ENCODE measurements around the gene GORASP2.

Gene GORASP2

DNA sequence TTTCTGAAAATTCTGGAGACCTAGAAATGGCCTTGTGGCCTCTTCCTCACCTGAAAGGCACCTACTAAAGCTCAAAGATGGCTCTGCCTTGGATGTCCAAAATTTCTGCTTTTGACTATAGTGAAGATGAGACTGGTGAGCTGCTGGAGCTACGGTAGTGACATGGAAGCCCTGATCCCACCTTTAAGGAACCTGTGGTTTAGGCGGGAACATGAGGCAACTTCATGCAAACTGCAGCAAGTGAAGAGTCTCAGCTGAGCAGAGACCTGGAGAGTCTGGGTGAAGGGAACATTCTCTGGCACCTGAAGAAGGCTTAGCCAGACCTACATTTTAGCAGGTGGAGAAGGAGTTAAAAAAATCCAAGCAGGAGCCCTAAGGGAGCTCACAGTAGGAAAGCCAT is 40.0 kb downstream of the GORASP2 start:
- TF ChIP-seq, protein P1, sequence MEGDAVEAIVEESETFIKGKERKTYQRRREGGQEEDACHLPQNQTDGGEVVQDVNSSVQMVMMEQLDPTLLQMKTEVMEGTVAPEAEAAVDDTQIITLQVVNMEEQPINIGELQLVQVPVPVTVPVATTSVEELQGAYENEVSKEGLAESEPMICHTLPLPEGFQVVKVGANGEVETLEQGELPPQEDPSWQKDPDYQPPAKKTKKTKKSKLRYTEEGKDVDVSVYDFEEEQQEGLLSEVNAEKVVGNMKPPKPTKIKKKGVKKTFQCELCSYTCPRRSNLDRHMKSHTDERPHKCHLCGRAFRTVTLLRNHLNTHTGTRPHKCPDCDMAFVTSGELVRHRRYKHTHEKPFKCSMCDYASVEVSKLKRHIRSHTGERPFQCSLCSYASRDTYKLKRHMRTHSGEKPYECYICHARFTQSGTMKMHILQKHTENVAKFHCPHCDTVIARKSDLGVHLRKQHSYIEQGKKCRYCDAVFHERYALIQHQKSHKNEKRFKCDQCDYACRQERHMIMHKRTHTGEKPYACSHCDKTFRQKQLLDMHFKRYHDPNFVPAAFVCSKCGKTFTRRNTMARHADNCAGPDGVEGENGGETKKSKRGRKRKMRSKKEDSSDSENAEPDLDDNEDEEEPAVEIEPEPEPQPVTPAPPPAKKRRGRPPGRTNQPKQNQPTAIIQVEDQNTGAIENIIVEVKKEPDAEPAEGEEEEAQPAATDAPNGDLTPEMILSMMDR (IDR thresholded peaks at IDR 0.05) = no peak

GRCh38 chr2:170969872-170970496 is 40.9 kb downstream of the GORASP2 start:
- TF ChIP-seq, protein P1 (IDR thresholded peaks at IDR 0.05) = no peak

- TF ChIP-seq, protein P1 (IDR thresholded peaks at IDR 0.05) = no peak
Observed at GRCh38 chr2:170971071-170971470, 42.0 kb downstream of the GORASP2 start.

GRCh38 chr2:170972296-170973224 is 43.5 kb downstream of the GORASP2 start:
- TF ChIP-seq, protein P1 (IDR thresholded peaks at IDR 0.05) = no peak

- TF ChIP-seq, protein P1 (IDR thresholded peaks at IDR 0.05) = no peak
Observed at GRCh38 chr2:170973225-170973491, 44.1 kb downstream of the GORASP2 start.

DNA sequence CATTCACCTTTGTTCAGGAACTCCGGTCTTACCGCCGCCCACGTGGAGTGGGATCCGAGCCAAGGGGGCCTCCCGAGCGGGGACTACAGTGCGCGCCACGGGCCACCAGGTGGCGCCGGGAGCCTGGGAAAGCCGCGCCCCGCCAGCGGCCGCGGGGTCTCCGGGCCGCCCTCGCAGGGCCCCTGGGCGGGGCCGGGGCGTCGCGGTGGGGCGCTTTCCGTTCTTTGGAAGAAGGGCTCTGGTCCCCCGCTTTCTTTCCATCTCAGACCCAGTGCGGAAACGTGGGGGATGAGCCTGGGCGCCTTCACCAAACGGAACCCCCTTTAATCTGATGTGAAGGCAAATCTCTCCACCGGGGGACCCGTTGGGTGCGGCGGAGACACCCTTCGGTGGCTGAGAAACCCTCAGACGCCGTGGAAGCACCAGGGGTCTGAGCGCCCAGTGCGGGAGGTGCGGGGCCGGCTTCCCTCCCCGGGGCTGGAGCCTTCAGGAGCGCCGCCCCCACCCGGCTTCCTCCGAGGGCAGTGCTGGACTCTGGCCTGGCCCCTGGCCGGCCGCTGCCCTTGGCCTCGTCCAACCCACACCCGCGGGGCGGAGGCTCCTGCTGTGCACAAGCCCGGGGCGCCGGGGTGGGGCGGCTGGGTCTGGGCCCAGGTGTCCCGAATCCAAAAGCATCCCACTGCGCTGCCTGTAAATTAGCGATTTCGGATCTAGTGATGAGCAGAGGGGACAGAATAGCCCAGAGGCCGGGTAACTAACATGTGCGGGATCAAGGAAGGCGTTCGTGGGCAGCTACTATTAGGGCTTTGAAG is 44.6 kb downstream of the GORASP2 start:
- TF ChIP-seq, protein P1 (IDR thresholded peaks at IDR 0.05) = peak; percentile 84

DNA sequence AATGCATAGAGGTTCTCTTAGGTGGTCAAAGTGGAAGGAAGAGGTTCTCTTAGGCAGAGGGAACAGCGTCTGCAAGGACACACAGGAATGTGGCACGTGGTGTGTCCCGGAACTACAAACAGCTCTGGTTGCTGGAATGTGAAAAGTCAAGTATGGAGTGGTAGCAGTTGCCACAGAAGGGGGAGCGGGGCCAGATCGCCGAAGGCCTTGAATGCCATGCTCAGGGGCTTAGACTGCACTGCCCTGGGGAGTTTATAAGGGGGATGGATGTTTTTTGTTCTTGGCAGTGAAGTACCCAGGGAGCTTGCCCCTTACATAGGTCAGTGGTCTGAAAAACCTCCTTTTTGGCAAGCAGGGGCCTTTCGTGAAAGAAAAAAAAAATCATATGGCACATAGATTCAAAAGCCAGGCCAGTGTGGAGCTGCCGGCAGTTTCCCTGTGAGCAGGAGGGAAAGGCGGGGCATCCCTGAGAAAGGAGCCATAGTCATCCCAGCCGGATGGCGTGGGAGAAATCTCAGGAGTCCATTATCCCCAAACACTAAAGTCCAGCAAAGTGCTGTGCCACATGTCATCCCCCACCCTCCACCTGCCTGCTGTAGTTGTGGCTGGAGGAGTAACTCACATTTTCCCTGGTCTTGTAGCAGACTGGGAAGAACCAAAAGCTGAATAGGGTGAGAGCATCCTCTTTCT is 45.4 kb downstream of the GORASP2 start:
- TF ChIP-seq, protein P1 (IDR thresholded peaks at IDR 0.05) = no peak
